NCI-H524 treated with DMSO at 0.1 percent for 48 hours (cell line): Measurements from ENCODE around the gene FBXL2.
"Not testable (repeated sequence)": the region's sequence is repeated elsewhere in the genome, so short reads cannot be mapped to it uniquely, and the experiment has no call there.

Source experiments
- DNase-seq: peaks from one replicate; lab custom pipeline; 2025; lab: John Stamatoyannopoulos, UW

FBXL2 gene

DNA sequence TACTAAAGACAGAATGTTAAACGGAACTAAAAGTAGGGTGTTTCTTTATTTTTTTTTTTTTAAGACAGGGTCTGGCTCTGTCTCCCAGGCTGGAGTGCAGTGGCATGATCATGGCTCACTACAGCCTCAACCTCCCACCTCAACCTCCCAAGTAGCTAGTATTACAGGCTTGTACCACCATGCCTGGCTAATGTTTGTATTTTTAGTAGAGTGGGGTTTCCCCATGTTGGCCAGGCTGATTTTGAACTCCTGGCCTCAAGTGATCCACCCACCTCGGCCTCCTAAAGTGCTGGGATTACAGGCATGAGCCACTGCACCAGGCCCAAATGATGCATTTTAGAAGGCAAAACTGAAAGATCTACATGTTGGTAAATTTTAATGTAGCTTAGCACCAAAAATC, 152.1 kb downstream of the FBXL2 start:
- DNase-seq: not testable (repeated sequence)

GRCh38 chr3:33430061-33430460, 152.8 kb downstream of the FBXL2 start:
- no peak for DNase-seq

DNA sequence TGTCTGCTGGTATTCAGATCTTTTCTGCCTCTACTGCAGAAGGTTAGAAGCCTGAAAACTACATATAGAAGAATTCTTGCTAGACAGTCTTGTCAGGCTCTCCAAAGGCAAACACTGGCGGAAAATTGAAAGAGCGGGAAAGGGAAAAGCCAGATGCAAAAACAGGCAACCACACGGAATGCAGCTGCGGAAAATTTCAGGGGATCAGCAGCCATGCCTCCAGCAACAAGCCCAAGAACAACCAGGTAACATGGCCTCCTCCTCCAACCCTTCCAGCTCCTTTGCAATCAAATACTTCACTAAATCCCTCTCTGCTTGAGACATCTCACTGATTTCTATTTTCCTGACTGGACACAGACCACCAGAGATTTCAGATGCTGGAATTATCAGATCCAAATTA, 153.3 kb downstream of the FBXL2 start:
- no peak for DNase-seq

- DNase-seq: no peak
These were observed 156.6 kb downstream of the FBXL2 start for GRCh38 chr3:33433843-33434242.
